ENCODE data around the gene DNAJC25.

Gene DNAJC25

GRCh38 chr9:111674319-111674718 lies 43.2 kb downstream of the DNAJC25 start:
- DNase-seq, result no peak

GRCh38 chr9:111676116-111676515 lies 45.0 kb downstream of the DNAJC25 start:
- DNase-seq, result no peak

- no peak for DNase-seq
Measured at GRCh38 chr9:111678293-111678692, 47.2 kb downstream of the DNAJC25 start.

GRCh38 chr9:111679199-111679598 lies 48.1 kb downstream of the DNAJC25 start:
- no peak for DNase-seq

GRCh38 chr9:111683392-111683791 lies 52.3 kb downstream of the DNAJC25 start:
- no peak for DNase-seq

GRCh38 chr9:111691672-111692329 lies 60.7 kb downstream of the DNAJC25 start:
- no peak for DNase-seq

GRCh38 chr9:111696796-111697195 lies 65.7 kb downstream of the DNAJC25 start:
- DNase-seq, result no peak

GRCh38 chr9:111700776-111701175 lies 69.6 kb downstream of the DNAJC25 start:
- DNase-seq, result no peak
